B cell (primary cell): Measurements from ENCODE around the gene CD300LB.

Experiments used
- EZH2 ChIP-seq: IDR thresholded peaks from 2 replicates; pipeline ENCODE4 v1.6.1; 2012; ENCODE audit warnings: borderline replicate concordance, low read depth, mild to moderate bottlenecking, moderate library complexity, low read length; ENCODE audit not compliant: insufficient read depth, poor library complexity, severe bottlenecking
- TF ChIP-seq, protein P1 (sequence below): fragments of 200-600 bp; IDR thresholded peaks from one replicate; pipeline ENCODE4 v1.8.0; 2022; ENCODE audit warnings: antibody characterized with exemption, mild to moderate bottlenecking

DNA sequence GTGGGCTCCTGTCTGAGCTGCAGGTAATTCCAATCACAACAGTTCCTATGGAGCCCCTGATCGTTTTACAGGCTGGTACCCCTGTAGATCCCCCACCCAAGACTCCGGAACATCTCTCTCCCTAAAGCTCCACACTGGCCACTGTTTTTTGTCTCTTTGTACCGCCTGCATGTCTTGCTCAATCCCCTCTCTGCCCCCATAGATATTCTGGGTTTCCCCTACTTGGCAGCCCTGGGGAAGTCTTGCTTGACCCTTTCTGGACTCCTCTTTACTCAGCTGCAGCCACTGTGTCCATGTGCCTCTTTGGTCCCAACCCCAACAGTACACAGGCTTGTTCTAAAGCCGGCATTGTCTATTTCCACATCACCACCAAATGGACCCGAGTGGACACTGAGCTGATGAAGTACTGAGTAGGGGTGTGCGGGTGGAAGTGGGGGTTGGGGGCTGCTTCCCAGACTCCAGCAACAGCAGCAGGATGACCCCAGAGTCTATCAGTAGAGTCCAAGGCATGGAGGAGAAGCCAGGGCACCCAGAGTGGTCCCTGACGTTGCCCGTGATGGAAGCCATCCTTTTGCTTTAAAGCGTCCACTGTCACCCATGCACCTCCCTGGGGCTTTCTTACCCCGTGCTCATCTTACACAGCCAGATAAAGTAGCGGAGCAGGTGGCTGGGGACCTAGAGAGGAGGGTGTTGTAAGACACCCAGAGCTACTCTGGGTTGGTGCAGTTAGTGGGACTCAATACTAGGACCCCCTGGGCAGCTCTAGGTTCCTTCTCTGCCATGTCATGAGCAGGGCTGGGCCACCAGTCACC, 6.4 kb downstream of the CD300LB start:
- TF ChIP-seq, protein P1, sequence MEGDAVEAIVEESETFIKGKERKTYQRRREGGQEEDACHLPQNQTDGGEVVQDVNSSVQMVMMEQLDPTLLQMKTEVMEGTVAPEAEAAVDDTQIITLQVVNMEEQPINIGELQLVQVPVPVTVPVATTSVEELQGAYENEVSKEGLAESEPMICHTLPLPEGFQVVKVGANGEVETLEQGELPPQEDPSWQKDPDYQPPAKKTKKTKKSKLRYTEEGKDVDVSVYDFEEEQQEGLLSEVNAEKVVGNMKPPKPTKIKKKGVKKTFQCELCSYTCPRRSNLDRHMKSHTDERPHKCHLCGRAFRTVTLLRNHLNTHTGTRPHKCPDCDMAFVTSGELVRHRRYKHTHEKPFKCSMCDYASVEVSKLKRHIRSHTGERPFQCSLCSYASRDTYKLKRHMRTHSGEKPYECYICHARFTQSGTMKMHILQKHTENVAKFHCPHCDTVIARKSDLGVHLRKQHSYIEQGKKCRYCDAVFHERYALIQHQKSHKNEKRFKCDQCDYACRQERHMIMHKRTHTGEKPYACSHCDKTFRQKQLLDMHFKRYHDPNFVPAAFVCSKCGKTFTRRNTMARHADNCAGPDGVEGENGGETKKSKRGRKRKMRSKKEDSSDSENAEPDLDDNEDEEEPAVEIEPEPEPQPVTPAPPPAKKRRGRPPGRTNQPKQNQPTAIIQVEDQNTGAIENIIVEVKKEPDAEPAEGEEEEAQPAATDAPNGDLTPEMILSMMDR, result no peak
- TF ChIP-seq EZH2, result no peak
